Right ventricle myocardium superior (tissue), 1 donor: ENCODE data around the gene SNX8. TPM values are rescaled to one million over a fixed set of nuclear protein-coding genes. Genes with fewer than 3 reads are reported as not detected.

ENCODE experiments used
- ATAC-seq: fragments of 200-7000 bp; cut with Tn5 transposase; one replicate; pipeline ENCODE4 v1.9.1; 2020; ENCODE audit warnings: mild to moderate bottlenecking; ENCODE audit not compliant: poor library complexity
- DNase-seq: peaks from one replicate; pipeline ENCODE4 v3.0.0-alpha.2; 2020
- intact Hi-C: fragments of 100-400 bp; cut with DNase I; formaldehyde crosslinking; loops from one replicate; pipeline ENCODE4 v1.11.2; 2022
- total RNA-seq: library from RNA; stranded (reverse); fragmentation: NEBNext Ultra II Directional; extraction: Animal tissue kit (Norgen Biotek cat#: 25700); gene quantifications from one replicate; pipeline ENCODE4 v1.2.1, GENCODE V29; 2021
- donor health status: DM: no; HTN: yes; CAD: no; lungs with severe emphysema.

SNX8 gene
- total RNA-seq, 1 donor from 2014 or later: 19.1 TPM

DNA sequence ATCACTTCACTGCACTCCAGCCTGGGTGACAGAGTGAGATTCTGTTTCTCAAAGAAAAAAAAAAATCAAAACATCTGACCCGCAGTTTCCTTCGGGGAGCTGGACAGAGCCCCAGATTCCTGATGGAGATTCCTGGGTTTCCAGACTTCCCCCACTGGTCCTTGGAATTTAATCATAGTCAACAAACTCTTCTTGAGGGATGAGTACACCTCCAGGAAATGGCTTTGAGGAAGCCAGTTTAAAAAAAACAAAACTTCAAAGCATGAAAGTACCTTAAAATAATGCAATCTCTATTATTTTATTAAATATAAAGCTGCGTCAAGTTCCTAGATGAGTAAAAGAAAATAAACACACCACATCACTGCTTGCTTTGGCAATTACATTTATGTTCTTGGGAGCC, 80.3 kb downstream of the SNX8 start:
- ATAC-seq: no peak
- intact Hi-C loops: loop anchor here (5.0 kb wide), 1 partner anchor 78 kb away; the partner anchor contains the start of gene SNX8

DNA sequence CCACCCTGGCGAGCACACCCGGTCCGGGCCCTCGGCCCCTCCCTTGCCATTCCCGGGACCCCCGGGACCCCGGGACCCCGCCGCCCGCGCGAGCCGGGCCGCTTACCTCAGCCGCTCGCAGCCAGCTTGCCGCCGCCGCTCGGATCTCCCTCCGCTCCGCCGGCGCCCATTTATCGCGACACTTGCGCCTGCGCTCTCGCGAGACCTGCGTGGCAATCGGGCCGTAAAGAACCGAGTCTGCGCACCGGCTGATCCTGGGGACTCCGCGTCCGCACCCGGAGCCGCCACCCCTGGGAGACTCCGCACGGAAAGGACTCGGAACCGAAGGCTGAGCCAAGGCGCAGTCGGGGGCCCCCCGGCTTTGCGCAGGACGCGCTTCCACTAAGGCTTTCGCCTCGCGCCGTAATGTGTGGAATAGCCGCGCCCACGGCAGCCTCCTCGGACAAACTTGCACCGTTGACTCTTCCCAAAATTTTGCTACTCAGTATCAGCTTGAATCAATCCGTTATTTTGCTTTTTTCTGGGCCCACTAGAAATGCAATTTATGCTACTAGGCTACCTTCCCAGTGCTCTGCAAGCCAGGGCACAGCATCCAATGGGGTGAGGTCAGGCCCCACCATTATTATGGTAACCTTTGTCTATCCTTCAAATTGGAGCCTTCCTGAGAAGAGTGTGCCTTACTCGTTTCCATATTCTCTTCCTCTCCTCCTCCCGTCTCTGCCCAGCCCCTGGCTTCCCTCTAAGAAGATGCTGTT, 81.3 kb downstream of the SNX8 start, which contains the start of gene MAD1L1:
TSS of gene MAD1L1 (minus strand) at position 180 of the 755 bp plus-strand sequence. CDS start 2,812 bp downstream, outside the sequence.
- intact Hi-C loops: loop anchor here (5.0 kb wide), 1 partner anchor 79 kb away; the partner anchor contains the start of gene SNX8
- ATAC-seq (peak; percentile 97), DNase-seq (peak; percentile 94)

More for the DNA sequence above, 80.3 kb downstream of the SNX8 start:
- DNase-seq: no peak

DNA sequence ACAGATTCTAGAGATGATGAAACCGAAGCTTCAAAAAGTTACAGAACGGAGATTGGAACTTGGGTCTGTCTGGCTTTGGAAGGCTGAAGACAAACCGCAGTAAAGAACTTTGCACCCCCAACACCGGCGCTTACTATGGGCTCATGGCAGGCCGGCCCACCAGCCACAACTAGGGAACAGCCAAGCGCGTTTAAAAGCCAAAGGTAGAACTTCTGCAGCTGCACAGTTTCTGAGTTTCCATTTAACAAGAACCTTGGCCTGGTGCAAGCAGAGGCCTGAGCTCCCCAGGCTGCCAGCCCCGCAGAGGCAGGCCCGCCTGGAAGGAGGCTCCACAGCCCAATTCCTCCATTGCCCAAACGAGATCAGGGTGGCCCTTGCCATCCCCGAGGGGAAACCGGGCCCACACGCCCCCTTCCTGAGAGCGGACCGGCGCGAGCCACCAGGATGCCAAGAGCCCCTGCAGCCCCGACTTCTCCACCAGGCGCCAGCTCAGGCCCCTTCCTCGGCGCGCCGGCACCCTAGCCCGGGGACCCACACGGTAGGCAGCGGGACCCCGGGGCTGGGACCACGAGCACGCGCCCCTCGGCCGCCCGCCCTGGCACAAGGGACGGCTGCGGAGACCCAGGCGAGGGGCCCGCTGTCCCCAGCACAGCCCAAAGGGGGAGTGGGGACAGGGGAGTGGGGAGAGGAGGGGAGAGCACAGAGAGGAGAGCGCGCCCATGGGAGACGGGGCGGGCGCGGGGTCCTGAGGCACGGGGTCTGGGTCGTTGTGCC, 82.1 kb downstream of the SNX8 start:
- intact Hi-C loops: loop anchor here (5.0 kb wide), 1 partner anchor 80 kb away; the partner anchor contains the start of gene SNX8
- ATAC-seq: peak; percentile 44
- DNase-seq: no peak

DNA sequence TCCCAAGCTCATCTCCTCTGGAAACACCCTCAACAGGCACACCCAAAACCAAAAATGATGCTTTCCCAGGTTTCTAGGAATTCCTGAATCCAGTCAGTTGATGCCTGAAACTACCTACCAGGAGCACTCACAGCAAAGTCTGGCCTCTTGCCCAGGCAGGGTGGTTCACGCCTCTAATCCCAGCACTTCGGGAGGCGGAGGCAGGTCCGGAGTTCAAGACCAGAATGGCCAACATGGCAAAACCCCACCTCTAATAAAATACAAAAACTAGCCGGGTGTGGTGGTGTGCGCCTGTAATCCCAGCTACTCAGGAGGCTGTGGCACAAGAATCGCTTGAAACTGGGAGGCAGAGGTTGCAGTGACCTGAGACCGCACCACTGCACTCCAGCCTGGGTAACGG, 83.4 kb downstream of the SNX8 start:
- no peak for DNase-seq
- intact Hi-C loops: loop anchor here (5.0 kb wide), 1 partner anchor 81 kb away; the partner anchor contains the start of gene SNX8
- ATAC-seq: no peak

DNA sequence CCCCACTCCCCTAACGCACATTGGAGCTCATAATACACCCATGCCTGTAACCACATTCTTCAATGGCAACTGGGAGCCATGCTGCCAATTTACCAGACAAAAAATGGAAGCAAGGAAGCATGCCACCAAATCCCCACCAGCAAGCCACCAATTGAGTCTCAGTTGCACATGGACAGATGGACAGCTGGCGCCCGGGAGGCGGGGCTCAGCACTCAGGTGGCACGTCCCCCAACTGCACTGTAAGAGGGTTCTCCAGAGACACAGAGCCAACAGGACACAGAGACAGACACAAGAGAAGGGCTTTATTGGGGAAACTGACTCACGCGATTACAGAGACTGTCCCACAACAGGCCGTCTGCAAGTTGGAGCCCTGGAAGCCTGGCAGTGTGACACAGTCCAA, 84.0 kb downstream of the SNX8 start:
- DNase-seq (no peak), ATAC-seq (no peak)
- intact Hi-C loops: loop anchor here (5.0 kb wide), 1 partner anchor 82 kb away; the partner anchor contains the start of gene SNX8

DNA sequence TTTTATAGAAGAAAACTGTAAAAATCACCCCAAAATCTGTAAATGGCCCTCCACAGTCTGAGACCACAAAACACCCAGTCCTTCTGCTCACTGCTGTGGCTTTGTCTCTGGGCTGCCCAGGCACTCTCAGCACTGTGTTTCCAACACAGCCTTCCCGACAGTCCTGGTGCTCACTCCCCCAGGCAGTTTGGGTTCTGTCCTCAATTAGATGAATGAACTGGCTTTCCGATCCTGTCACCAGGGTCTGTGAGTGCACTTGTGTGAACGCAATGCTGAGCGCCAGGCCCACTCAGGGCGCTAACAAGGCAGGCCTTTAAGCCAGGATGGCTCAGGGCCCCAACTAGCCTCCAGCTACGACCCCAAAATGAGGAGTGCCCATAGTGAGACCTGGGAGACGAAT, 84.8 kb downstream of the SNX8 start:
- no peak for ATAC-seq
- intact Hi-C loops: no loop called here
- no peak for DNase-seq

DNA sequence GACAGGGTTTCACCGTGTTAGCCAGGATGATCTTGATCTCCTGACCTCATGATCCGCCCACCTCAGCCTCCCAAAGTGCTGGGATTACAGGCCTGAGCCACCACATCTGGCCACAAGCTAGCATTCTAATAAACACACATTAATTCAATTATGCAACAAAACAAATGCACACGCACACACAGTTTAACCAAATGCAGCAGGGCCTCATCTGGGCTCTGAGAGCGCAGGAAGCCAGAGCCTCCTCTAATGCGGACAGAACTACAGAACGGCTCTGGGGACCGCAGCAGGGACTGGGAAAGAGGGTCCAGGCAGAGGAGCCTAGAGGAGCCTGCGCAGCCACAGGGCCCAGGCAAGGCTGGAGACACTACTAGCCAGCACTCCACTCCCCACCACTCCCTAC, 85.3 kb downstream of the SNX8 start:
- intact Hi-C loops: no loop called here
- no peak for ATAC-seq
- DNase-seq: no peak

DNA sequence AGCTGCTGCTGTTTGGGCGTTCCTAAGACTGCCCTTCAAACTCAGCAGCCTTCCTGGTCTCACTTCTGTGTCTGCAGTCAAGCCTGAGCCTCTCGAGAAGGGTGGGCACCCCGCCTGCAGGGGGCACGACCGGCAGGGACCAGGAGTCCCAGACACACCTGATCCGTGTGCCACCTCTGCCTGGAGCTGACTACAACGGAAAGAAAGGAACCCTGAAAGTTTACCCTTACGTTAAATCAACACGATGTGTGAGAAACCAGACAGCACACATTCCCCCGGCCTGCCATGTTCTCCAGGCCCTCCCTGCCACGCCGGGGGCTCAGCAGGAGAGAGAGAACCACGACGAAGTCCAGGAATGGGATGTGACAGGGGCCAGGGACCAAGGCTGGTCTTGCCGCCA, 86.5 kb downstream of the SNX8 start:
- intact Hi-C loops: no loop called here
- no peak for DNase-seq
- ATAC-seq: no peak

DNA sequence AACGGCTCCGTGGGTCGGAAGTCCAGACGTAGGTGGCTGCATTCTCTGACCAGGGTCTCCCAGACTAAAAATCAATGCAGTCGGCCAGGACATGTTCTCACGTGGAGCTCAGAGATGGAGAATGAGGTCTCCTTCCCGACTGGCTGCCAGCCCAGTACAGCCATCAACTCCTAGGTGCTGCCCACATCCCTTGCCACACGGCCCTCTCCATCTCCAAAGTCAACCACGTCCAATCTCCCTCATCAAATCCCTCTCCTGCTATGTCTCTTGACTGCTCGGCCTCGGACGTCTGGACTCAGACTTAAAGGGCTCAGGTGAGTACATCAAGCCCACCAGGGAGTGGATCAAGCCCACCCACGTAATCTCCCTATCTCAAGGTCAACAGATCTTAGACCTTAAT, 88.4 kb downstream of the SNX8 start:
- DNase-seq (no peak), ATAC-seq (no peak)
- intact Hi-C loops: no loop called here

DNA sequence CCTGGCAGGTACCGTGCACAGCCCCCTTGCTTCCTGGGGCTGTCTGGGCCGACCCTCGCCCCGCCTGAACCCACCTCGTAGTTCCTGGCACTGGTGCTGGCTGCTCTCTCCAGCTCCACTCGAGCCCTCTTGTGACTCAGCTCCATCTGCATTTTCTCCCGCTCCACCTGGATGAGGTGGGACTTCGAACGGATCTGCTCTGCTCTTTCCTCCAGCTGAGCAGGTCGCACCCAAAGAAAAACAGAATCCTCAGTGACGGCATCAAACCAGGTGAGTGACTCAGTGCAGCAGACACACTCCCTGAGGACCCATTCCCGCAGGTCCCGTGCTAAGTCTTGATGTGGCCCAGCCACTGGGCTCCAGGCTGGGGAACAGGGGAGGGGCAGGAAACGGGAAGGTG, 88.9 kb downstream of the SNX8 start:
- intact Hi-C loops: no loop called here
- DNase-seq (no peak), ATAC-seq (peak; percentile 38)

DNA sequence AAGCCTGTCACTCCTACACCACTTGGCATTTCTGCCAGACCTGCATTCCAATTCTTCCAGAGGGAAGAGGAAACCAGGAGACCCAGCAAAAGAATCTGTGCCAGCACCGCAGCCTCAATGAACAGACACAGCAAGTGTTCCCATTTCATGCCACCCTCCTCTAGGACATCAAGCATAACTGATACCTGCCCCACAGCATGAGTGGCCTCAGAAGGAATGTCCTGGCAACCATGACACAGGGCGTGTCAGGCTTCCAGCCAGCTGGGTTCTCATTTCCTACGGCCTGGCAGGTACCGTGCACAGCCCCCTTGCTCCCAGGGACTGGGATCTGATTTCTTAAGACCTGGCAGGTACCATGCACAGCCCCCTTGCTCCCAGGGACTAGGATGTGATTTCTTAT, 89.3 kb downstream of the SNX8 start:
- DNase-seq (no peak), ATAC-seq (peak; percentile 84)
- intact Hi-C loops: no loop called here

DNA sequence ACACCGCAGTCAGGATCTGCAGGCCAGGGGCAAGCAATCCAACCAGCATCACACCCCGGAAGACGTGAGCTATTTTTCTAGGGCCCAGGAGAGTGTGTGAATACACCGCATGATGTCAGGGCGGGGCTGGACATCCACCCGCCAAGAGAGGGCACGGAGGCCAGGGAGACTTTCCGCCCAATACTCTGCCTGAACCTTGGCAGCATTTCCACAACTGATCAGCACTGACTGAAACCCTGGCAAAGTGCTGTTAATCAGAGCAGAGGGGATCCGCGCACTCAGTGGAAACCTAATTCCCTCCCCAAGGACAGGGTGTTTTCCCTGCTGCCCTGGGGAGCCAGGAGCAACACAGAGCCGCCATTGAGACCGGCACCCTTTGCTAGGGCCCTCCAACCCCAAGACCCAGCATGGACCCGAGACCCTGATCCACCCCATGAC, 89.7 kb downstream of the SNX8 start:
- DNase-seq: no peak
- ATAC-seq: peak; percentile 8
- intact Hi-C loops: no loop called here

DNA sequence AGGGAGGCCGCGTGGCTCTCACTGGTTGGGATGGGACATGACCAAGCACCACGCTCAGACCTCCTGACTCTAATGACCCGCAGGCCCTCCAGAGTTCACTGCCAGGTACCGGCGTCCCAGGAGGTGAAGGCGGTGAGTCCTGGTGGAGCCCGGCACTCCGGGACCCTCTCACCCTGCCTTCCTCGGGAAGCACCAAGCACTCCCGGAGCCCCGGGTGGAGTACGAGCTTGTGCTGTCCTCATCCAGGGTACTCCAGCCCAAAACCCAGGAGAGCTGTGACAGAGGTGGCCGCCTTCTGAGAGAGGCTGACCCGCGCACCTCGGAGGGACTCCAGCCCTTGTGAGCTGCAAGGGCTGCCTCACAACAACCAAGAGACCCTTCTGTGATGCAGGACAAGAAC, 90.9 kb downstream of the SNX8 start:
- intact Hi-C loops: no loop called here
- no peak for ATAC-seq

DNA sequence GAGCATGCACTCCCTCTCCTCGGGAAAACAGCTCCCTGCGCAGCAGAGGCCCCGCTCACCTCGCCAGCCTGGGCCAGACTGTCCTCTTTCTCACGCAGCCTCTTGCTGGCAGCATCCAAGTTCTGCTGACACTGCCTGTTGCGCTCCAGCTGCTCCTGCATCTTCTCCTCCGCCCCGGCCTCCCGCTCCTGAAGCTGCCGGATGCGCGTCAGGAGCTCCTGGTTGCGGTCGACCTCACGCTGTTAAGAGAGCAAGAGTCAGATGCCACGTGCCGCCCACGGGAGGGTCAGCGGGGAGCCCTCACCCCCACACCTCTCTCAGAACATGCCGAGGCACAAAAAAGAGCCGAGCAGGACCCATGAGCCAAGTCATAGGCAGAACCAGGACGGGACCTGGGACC, 91.7 kb downstream of the SNX8 start:
- intact Hi-C loops: no loop called here
- DNase-seq: no peak
- no peak for ATAC-seq

More for the DNA sequence above, 90.9 kb downstream of the SNX8 start:
- no peak for DNase-seq

DNA sequence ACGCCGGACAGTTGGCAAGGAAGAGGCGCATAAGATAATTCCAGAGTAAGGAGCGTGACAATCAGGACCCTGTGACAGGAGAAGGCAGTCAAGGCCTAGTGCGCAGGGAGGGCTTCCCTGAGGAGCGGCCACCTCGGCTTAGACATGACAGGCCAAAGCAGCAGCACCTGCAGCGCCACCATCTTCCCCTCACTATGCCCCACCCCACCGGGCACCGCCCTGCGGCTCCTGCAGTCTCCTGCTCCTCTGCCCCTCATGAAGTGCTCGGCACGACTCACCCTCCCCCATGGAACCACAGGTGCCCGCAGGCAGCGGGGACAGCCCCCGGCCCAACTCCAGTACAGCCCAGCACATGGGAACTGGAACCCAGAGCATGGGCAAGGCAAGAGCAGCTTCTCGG, 93.3 kb downstream of the SNX8 start:
- DNase-seq (no peak), ATAC-seq (no peak)
- intact Hi-C loops: no loop called here

DNA sequence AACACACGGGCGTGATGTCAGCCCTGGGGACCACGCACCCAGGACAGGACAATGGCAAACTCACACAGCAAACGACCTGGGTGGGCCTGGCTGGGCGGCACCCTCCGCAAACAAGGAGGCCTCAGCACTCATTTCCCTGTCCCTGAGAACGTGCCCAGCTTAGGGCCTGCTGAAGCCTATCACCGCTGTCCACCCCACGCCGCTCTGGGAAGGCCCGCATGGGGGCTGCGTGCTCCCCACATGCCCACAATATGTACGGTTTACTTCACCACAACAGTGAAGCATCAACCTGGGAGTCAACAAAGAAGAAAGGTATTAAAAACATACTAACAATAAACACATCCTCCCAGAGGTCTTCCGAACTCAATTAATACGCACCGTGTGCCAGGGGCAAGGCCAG, 93.7 kb downstream of the SNX8 start:
- no peak for DNase-seq
- intact Hi-C loops: no loop called here

DNA sequence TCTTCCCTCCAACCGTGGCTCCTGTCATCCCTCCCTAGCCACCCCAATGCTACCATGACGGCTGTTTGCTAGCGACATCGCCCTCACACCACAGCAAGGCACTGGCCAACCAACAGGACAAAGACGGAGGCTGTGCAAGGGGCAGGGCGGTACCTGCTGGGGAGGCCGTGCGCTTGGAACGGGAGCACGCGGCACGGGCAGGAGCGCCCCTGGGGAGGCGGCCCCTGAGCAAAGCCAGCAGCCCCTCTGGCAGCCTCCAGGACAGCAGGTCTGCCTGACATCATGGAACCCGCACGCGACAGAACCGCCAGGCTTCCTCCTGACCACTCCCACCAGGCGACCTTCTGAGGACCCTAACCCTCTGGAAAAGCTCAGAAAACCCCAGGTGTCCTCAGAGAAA, 94.2 kb downstream of the SNX8 start:
- no peak for ATAC-seq
- intact Hi-C loops: no loop called here
- no peak for DNase-seq

More for the DNA sequence above, 93.7 kb downstream of the SNX8 start:
- no peak for ATAC-seq

DNA sequence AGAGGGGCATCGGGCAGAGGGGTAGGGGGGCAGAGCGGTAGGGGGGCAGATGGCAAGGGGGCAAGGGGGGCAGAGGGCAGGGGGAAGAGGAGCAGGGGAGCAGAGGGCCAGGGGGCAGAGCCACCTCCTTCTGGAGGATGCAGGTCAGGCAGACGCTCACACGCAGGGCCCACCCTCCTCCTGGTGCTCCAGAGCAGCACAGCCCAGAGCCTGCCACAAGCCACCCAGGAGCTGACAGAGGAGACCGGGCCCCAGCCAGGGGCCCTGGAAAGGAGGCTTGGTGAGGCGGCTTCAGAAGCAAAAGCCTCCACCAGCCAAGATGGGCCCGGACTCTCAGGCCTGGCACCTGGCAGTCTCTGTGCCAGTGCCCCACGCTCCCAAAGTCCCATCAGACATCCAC, 94.6 kb downstream of the SNX8 start:
- intact Hi-C loops: no loop called here
- DNase-seq (no peak), ATAC-seq (no peak)

DNA sequence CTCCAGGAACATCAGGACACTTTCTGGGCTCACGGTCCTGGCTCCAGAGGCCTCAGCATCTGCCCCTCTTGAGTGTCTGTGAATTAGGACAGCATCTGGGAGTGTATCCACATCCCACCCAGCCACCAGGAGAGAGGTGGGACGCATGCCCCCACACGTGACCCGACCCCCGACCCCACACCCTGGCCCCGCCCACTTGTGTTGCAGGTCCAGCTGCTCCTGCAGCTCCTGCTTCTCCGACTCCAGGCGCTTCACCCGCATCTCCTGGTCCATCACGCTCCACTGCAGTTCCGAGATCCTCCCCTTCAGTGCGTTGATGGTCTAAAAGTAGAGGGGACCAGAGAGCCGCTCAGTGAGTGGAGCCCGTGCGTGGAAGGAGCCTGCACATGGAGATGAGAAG, 95.1 kb downstream of the SNX8 start:
- intact Hi-C loops: no loop called here
- no peak for DNase-seq
- ATAC-seq: no peak

DNA sequence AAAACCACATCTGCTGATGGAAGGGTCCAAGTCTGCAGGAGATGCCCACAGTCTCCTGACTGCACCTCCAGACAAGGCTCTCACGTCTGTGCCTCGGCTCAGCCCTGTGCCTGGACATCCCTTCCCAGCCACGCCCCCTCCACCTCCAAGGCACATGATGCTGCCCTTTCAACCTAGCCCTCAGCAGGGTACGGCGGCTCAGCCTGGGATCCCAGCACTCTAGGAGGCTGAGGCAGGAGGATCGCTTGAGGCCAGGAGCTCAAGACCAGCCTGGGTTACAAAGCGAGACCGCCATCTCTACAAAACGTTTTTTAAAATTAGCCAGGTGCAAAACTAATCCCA, 95.8 kb downstream of the SNX8 start:
- intact Hi-C loops: no loop called here
- DNase-seq: no peak
- ATAC-seq: no peak
